SHP77 (cell line): ENCODE measurements around the gene UNC5A.
A peak's percentile ranks its signal among the peaks of the same experiment; 100 is the strongest.

Experiments used
- DNase-seq, 2 experiments: peaks; one replicate each; lab custom pipeline; 2025; lab: John Stamatoyannopoulos, UW

The UNC5A gene

GRCh38 chr5:176820937-176821336 lies 10.6 kb downstream of the UNC5A start:
- DNase-seq: no peak

- DNase-seq: no peak
These were observed 11.1 kb downstream of the UNC5A start for GRCh38 chr5:176821441-176821840.

GRCh38 chr5:176822041-176822792 lies 11.9 kb downstream of the UNC5A start:
- no peak for DNase-seq

GRCh38 chr5:176822793-176823481 lies 12.6 kb downstream of the UNC5A start:
- no peak for DNase-seq

GRCh38 chr5:176823869-176824412 lies 13.6 kb downstream of the UNC5A start:
- DNase-seq: no peak

- no peak for DNase-seq
These were observed 14.2 kb downstream of the UNC5A start for GRCh38 chr5:176824604-176825003.

- DNase-seq: no peak
These were observed 14.9 kb downstream of the UNC5A start for GRCh38 chr5:176825234-176825633.

- no peak for DNase-seq
These were observed 15.6 kb downstream of the UNC5A start for GRCh38 chr5:176825957-176826356.

GRCh38 chr5:176827736-176828414 lies 17.5 kb downstream of the UNC5A start:
- DNase-seq: no peak

GRCh38 chr5:176829320-176829719 lies 19.0 kb downstream of the UNC5A start:
- no peak for DNase-seq

GRCh38 chr5:176830422-176830994 lies 20.1 kb downstream of the UNC5A start:
- DNase-seq: no peak

GRCh38 chr5:176830995-176831423 lies 20.6 kb downstream of the UNC5A start:
- no peak for DNase-seq

GRCh38 chr5:176831425-176831824 lies 21.1 kb downstream of the UNC5A start:
- no peak for DNase-seq

GRCh38 chr5:176832162-176832561 lies 21.8 kb downstream of the UNC5A start:
- no peak for DNase-seq

GRCh38 chr5:176833286-176833685 lies 22.9 kb downstream of the UNC5A start:
- no peak for DNase-seq

- DNase-seq: no peak
These were observed 25.6 kb downstream of the UNC5A start for GRCh38 chr5:176835918-176836317.

GRCh38 chr5:176836811-176837706 lies 26.7 kb downstream of the UNC5A start:
- DNase-seq: no peak

- DNase-seq: no peak
These were observed 27.4 kb downstream of the UNC5A start for GRCh38 chr5:176837707-176838115.

- no peak for DNase-seq
These were observed 33.3 kb downstream of the UNC5A start for GRCh38 chr5:176843673-176844072.

GRCh38 chr5:176844281-176844680 lies 33.9 kb downstream of the UNC5A start:
- DNase-seq: no peak

- peak; percentile 35 to 53 for DNase-seq
These were observed 34.5 kb downstream of the UNC5A start for GRCh38 chr5:176844706-176845391.
